A549 (cell line): Measurements from ENCODE around the gene ZBTB25.

Experiments used
- CTCF ChIP-seq: fragments of >200 bp; sonication (Bioruptor Twin); formaldehyde crosslinking; IDR thresholded peaks from 3 replicates; pipeline ENCODE4 v1.5.1; 2016
- MAX ChIP-seq: IDR thresholded peaks from 2 replicates; pipeline ENCODE4 v1.6.1; 2012
- NPAS2 ChIP-seq: fragments of 250-450 bp; sonication (Bioruptor Pico); IDR thresholded peaks from 2 replicates; pipeline ENCODE4 v1.8.0; 2022; ENCODE audit warnings: mild to moderate bottlenecking, moderate library complexity, borderline replicate concordance
- PHF8 ChIP-seq: fragments of 200-600 bp; sonication (generic); IDR thresholded peaks from 2 replicates; pipeline ENCODE4 v1.6.1; 2016; ENCODE audit warnings: low read depth, mild to moderate bottlenecking, antibody characterized with exemption, moderate library complexity, borderline replicate concordance
- POLR2A ChIP-seq: IDR thresholded peaks from 2 replicates; pipeline ENCODE4 v1.6.1; 2012; ENCODE audit warnings: mild to moderate bottlenecking, low read length
- RAD21 ChIP-seq, 2 experiments: fragments of >200 bp in 1 of 2; sonication (Bioruptor Twin) in 1 of 2; formaldehyde crosslinking in 1 of 2; IDR thresholded peaks in 1 of 2; conservative IDR thresholded peaks in 1 of 2; 2 replicates in 1 of 2; 3 replicates in 1 of 2; pipeline ENCODE4 v1.6.1; 2012 to 2018; ENCODE audit warnings: inconsistent platforms in 1 of 2
- SREBF2 ChIP-seq: fragments of 450-650 bp; IDR thresholded peaks from 2 replicates; pipeline ENCODE4 v1.6.1; 2014; ENCODE audit warnings: mild to moderate bottlenecking, moderate library complexity
- TF ChIP-seq, protein P1 (sequence below): fragments of 450-650 bp; IDR thresholded peaks from 2 replicates; pipeline ENCODE4 v1.6.1; 2014; ENCODE audit warnings: antibody characterized with exemption
- TF ChIP-seq, protein P2 (sequence below): fragments of 200-600 bp; sonication (generic); IDR thresholded peaks from 2 replicates; pipeline ENCODE4 v1.6.1; 2016; ENCODE audit warnings: antibody characterized with exemption, mild to moderate bottlenecking, moderate library complexity

DNA sequence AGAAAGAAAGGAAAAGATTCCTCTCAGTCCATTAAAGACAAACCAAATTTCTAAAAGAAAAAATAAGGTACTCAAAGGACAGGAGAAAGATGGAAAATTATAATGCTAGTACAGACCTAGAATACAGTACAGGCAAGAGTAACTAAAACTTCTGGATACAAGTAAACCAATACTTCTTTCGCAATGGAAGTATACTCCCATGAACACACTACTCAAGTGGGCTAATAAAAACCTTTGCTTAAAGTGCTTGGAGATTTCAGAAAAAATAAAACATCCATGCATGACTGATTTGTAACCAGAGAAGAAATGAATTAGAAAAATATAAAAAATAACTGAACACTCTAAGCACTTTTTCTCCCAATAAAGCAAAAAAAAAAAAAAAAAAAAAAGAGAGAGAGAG is 3.5 kb downstream of the ZBTB25 start:
- TF ChIP-seq NPAS2 (CRISPR knock-in tag) = no peak
- TF ChIP-seq CTCF = no peak
- TF ChIP-seq, protein P1, sequence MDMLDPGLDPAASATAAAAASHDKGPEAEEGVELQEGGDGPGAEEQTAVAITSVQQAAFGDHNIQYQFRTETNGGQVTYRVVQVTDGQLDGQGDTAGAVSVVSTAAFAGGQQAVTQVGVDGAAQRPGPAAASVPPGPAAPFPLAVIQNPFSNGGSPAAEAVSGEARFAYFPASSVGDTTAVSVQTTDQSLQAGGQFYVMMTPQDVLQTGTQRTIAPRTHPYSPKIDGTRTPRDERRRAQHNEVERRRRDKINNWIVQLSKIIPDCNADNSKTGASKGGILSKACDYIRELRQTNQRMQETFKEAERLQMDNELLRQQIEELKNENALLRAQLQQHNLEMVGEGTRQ = no peak
- TF ChIP-seq, protein P2, sequence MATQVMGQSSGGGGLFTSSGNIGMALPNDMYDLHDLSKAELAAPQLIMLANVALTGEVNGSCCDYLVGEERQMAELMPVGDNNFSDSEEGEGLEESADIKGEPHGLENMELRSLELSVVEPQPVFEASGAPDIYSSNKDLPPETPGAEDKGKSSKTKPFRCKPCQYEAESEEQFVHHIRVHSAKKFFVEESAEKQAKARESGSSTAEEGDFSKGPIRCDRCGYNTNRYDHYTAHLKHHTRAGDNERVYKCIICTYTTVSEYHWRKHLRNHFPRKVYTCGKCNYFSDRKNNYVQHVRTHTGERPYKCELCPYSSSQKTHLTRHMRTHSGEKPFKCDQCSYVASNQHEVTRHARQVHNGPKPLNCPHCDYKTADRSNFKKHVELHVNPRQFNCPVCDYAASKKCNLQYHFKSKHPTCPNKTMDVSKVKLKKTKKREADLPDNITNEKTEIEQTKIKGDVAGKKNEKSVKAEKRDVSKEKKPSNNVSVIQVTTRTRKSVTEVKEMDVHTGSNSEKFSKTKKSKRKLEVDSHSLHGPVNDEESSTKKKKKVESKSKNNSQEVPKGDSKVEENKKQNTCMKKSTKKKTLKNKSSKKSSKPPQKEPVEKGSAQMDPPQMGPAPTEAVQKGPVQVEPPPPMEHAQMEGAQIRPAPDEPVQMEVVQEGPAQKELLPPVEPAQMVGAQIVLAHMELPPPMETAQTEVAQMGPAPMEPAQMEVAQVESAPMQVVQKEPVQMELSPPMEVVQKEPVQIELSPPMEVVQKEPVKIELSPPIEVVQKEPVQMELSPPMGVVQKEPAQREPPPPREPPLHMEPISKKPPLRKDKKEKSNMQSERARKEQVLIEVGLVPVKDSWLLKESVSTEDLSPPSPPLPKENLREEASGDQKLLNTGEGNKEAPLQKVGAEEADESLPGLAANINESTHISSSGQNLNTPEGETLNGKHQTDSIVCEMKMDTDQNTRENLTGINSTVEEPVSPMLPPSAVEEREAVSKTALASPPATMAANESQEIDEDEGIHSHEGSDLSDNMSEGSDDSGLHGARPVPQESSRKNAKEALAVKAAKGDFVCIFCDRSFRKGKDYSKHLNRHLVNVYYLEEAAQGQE = no peak
- TF ChIP-seq SREBF2 = no peak
- no peak for TF ChIP-seq RAD21 (conservative IDR thresholded peaks at IDR 0.05 in 1 of 2, IDR thresholded peaks at IDR 0.05 in 1 of 2)
- no peak for TF ChIP-seq POLR2A
- TF ChIP-seq MAX = no peak
- TF ChIP-seq PHF8 = no peak
